ENCODE measurements around the gene CCR3.

CCR3 gene

GRCh38 chr3:46242120-46242519 is at the start of gene CCR3:
Gene CCR3, plus strand, starts transcription at chr3:46242460. Its CDS starts 22,699 bp downstream, at chr3:46265159.
- Histone ChIP-seq H3K36me3 (ENCODE audit: control insufficient read depth, insufficient read depth, low read length) (no peaks in the 10 kb centered on the region), H3K9ac (ENCODE audit: low read depth, low read length) (no peak within 1 kb of the TSS), H3K9me3 (ENCODE audit: control insufficient read depth, insufficient read depth, low read length) (no peaks in the 10 kb centered on the region)

GRCh38 chr3:46192939-46193338 is 49.3 kb upstream of the CCR3 start:
- Histone ChIP-seq H3K4me1 (ENCODE audit: control insufficient read depth, insufficient read depth, low read length) (no peaks in the 10 kb centered on the region), H3K9me3 (ENCODE audit: control insufficient read depth, insufficient read depth, low read length) (peaks cover 3% of the 10 kb centered on the region), H3K27me3 (ENCODE audit: control insufficient read depth, insufficient read depth, low read length) (no peaks in the 10 kb centered on the region), H3K36me3 (ENCODE audit: control insufficient read depth, insufficient read depth, low read length) (no peaks in the 10 kb centered on the region), H3K4me3 (ENCODE audit: low read depth, low read length) (no peak overlapping the region), H3K9ac (ENCODE audit: low read depth, low read length) (no peak overlapping the region)

More at GRCh38 chr3:46242120-46242519, at the start of gene CCR3:
- Histone ChIP-seq H3K4me3 (ENCODE audit: low read depth, low read length) (no peak within 1 kb of the TSS), H3K27me3 (ENCODE audit: control insufficient read depth, insufficient read depth, low read length) (no peaks in the 10 kb centered on the region), H3K4me1 (ENCODE audit: control insufficient read depth, insufficient read depth, low read length) (peaks cover 10% of the 10 kb centered on the region)

- no peaks in the 10 kb centered on the region for H3K27me3 ChIP-seq (ENCODE audit: control insufficient read depth, insufficient read depth, low read length)
- H3K4me3 ChIP-seq (ENCODE audit: low read depth, low read length): no peak overlapping the region
- H3K36me3 ChIP-seq (ENCODE audit: control insufficient read depth, insufficient read depth, low read length): no peaks in the 10 kb centered on the region
- no peaks in the 10 kb centered on the region for H3K4me1 ChIP-seq (ENCODE audit: control insufficient read depth, insufficient read depth, low read length)
- no peak overlapping the region for H3K9ac ChIP-seq (ENCODE audit: low read depth, low read length)
- H3K9me3 ChIP-seq (ENCODE audit: control insufficient read depth, insufficient read depth, low read length): peaks cover 3% of the 10 kb centered on the region
Observed at GRCh38 chr3:46193436-46193835, 48.8 kb upstream of the CCR3 start.

- Histone ChIP-seq H3K36me3 (ENCODE audit: control insufficient read depth, insufficient read depth, low read length) (no peaks in the 10 kb centered on the region), H3K4me3 (ENCODE audit: low read depth, low read length) (no peak overlapping the region)
Observed at GRCh38 chr3:46194868-46195553, 47.2 kb upstream of the CCR3 start.

GRCh38 chr3:46196261-46196957 is 45.9 kb upstream of the CCR3 start:
- no peaks in the 10 kb centered on the region for H3K4me1 ChIP-seq (ENCODE audit: control insufficient read depth, insufficient read depth, low read length)
- no peaks in the 10 kb centered on the region for H3K27me3 ChIP-seq (ENCODE audit: control insufficient read depth, insufficient read depth, low read length)
- no peaks in the 10 kb centered on the region for H3K36me3 ChIP-seq (ENCODE audit: control insufficient read depth, insufficient read depth, low read length)
- no peak overlapping the region for H3K4me3 ChIP-seq (ENCODE audit: low read depth, low read length)
- peaks cover 3% of the 10 kb centered on the region for H3K9me3 ChIP-seq (ENCODE audit: control insufficient read depth, insufficient read depth, low read length)
- H3K9ac ChIP-seq (ENCODE audit: low read depth, low read length): no peak overlapping the region

More at GRCh38 chr3:46194868-46195553, 47.2 kb upstream of the CCR3 start:
- peaks cover 3% of the 10 kb centered on the region for H3K9me3 ChIP-seq (ENCODE audit: control insufficient read depth, insufficient read depth, low read length)
- H3K9ac ChIP-seq (ENCODE audit: low read depth, low read length): no peak overlapping the region
- no peaks in the 10 kb centered on the region for H3K4me1 ChIP-seq (ENCODE audit: control insufficient read depth, insufficient read depth, low read length)
- no peaks in the 10 kb centered on the region for H3K27me3 ChIP-seq (ENCODE audit: control insufficient read depth, insufficient read depth, low read length)

GRCh38 chr3:46200211-46200610 is 42.0 kb upstream of the CCR3 start:
- Histone ChIP-seq H3K4me1 (ENCODE audit: control insufficient read depth, insufficient read depth, low read length) (no peaks in the 10 kb centered on the region), H3K27me3 (ENCODE audit: control insufficient read depth, insufficient read depth, low read length) (no peaks in the 10 kb centered on the region), H3K9ac (ENCODE audit: low read depth, low read length) (no peak overlapping the region), H3K36me3 (ENCODE audit: control insufficient read depth, insufficient read depth, low read length) (no peaks in the 10 kb centered on the region), H3K4me3 (ENCODE audit: low read depth, low read length) (no peak overlapping the region), H3K9me3 (ENCODE audit: control insufficient read depth, insufficient read depth, low read length) (no peaks in the 10 kb centered on the region)

GRCh38 chr3:46200790-46201189 is 41.5 kb upstream of the CCR3 start:
- Histone ChIP-seq H3K4me1 (ENCODE audit: control insufficient read depth, insufficient read depth, low read length) (no peaks in the 10 kb centered on the region), H3K27me3 (ENCODE audit: control insufficient read depth, insufficient read depth, low read length) (no peaks in the 10 kb centered on the region), H3K9ac (ENCODE audit: low read depth, low read length) (no peak overlapping the region), H3K36me3 (ENCODE audit: control insufficient read depth, insufficient read depth, low read length) (no peaks in the 10 kb centered on the region), H3K4me3 (ENCODE audit: low read depth, low read length) (no peak overlapping the region), H3K9me3 (ENCODE audit: control insufficient read depth, insufficient read depth, low read length) (no peaks in the 10 kb centered on the region)

GRCh38 chr3:46202535-46202934 is 39.7 kb upstream of the CCR3 start:
- Histone ChIP-seq H3K9me3 (ENCODE audit: control insufficient read depth, insufficient read depth, low read length) (no peaks in the 10 kb centered on the region), H3K27me3 (ENCODE audit: control insufficient read depth, insufficient read depth, low read length) (no peaks in the 10 kb centered on the region), H3K36me3 (ENCODE audit: control insufficient read depth, insufficient read depth, low read length) (no peaks in the 10 kb centered on the region), H3K4me3 (ENCODE audit: low read depth, low read length) (no peak overlapping the region), H3K4me1 (ENCODE audit: control insufficient read depth, insufficient read depth, low read length) (peaks cover 5% of the 10 kb centered on the region), H3K9ac (ENCODE audit: low read depth, low read length) (no peak overlapping the region)

GRCh38 chr3:46203681-46204080 is 38.6 kb upstream of the CCR3 start:
- peaks cover 5% of the 10 kb centered on the region for H3K4me1 ChIP-seq (ENCODE audit: control insufficient read depth, insufficient read depth, low read length)
- H3K9me3 ChIP-seq (ENCODE audit: control insufficient read depth, insufficient read depth, low read length): no peaks in the 10 kb centered on the region
- H3K4me3 ChIP-seq (ENCODE audit: low read depth, low read length): no peak overlapping the region
- H3K27me3 ChIP-seq (ENCODE audit: control insufficient read depth, insufficient read depth, low read length): no peaks in the 10 kb centered on the region
- H3K9ac ChIP-seq (ENCODE audit: low read depth, low read length): no peak overlapping the region
- H3K36me3 ChIP-seq (ENCODE audit: control insufficient read depth, insufficient read depth, low read length): no peaks in the 10 kb centered on the region

GRCh38 chr3:46205286-46205960 is 36.8 kb upstream of the CCR3 start:
- no peak overlapping the region for H3K9ac ChIP-seq (ENCODE audit: low read depth, low read length)
- no peaks in the 10 kb centered on the region for H3K36me3 ChIP-seq (ENCODE audit: control insufficient read depth, insufficient read depth, low read length)
- peaks cover 5% of the 10 kb centered on the region for H3K4me1 ChIP-seq (ENCODE audit: control insufficient read depth, insufficient read depth, low read length)
- no peaks in the 10 kb centered on the region for H3K9me3 ChIP-seq (ENCODE audit: control insufficient read depth, insufficient read depth, low read length)
- no peak overlapping the region for H3K4me3 ChIP-seq (ENCODE audit: low read depth, low read length)
- H3K27me3 ChIP-seq (ENCODE audit: control insufficient read depth, insufficient read depth, low read length): no peaks in the 10 kb centered on the region

GRCh38 chr3:46206282-46207015 is 35.8 kb upstream of the CCR3 start:
- no peak overlapping the region for H3K9ac ChIP-seq (ENCODE audit: low read depth, low read length)

More at GRCh38 chr3:46206282-46207015, 35.8 kb upstream of the CCR3 start:
- Histone ChIP-seq H3K36me3 (ENCODE audit: control insufficient read depth, insufficient read depth, low read length) (no peaks in the 10 kb centered on the region), H3K9me3 (ENCODE audit: control insufficient read depth, insufficient read depth, low read length) (no peaks in the 10 kb centered on the region), H3K4me3 (ENCODE audit: low read depth, low read length) (no peak overlapping the region), H3K27me3 (ENCODE audit: control insufficient read depth, insufficient read depth, low read length) (no peaks in the 10 kb centered on the region), H3K4me1 (ENCODE audit: control insufficient read depth, insufficient read depth, low read length) (peaks cover 5% of the 10 kb centered on the region)

Measured in iPS-15b (cell line).